ENCODE measurements around the gene YIF1A. TPM values are rescaled to one million over a fixed set of nuclear protein-coding genes. Genes with fewer than 3 reads are reported as not detected.

YIF1A gene
- total and polyA plus RNA-seq, 2 experiments from 2014 or later: 222 to 259 TPM

DNA sequence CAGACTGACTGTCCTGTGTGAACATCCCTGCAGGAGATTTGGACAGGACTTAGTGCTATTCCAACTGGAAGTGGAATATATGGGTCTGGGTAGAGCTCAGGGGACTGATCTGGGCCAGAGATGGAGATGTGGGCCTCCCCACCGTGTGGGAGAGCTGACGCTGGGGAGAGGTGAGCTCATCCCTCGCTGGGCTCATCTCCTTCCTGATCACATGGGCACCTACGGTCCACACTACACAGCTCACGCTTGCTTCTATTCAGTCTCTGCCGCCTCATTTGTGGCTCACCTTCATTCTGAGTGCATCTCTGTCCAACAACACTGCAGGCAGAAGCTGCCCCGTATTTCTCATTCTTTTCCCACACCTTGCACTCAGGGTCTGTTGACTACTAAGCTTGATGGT, 37.1 kb downstream of the YIF1A start:
- peaks cover 23% of the 10 kb centered on the region for H3F3A ChIP-seq (ENCODE audit: insufficient read depth)
- no peaks in the 10 kb centered on the region for H3K9me2 ChIP-seq (ENCODE audit: insufficient read depth)
- no peaks in the 10 kb centered on the region for H3K36me3 ChIP-seq (ENCODE audit: low read depth)
- no peak for DNase-seq
- no peaks in the 10 kb centered on the region for H3K9me3 ChIP-seq (ENCODE audit: low read depth)
- H4K20me1 ChIP-seq (ENCODE audit: insufficient read depth): no peaks in the 10 kb centered on the region
- H3K79me2 ChIP-seq (ENCODE audit: insufficient read depth): no peaks in the 10 kb centered on the region
- in situ Hi-C loops (cut with MboI): no loop called here
- H3K4me1 ChIP-seq (ENCODE audit: insufficient read depth): no peaks in the 10 kb centered on the region
- no peak overlapping the region for H3K4me2 ChIP-seq (ENCODE audit: unreplicated experiment)
- TF ChIP-seq EZH2 (IDR thresholded peaks at IDR 0.05; ENCODE audit: insufficient read depth, poor library complexity, severe bottlenecking): no peak
- no peak for TF ChIP-seq EZH2phosphoT487 (IDR thresholded peaks at IDR 0.05; ENCODE audit: insufficient read depth, low read depth)
- H3K27ac ChIP-seq: no peak overlapping the region
- 72 to 83% methylated on average over 7 of the region's 7 CpGs for WGBS, 2 experiments (ENCODE audit: low coverage in 1 of 2, low lambda C conversion rate in 2 of 2, missing lambda C conversion rate in 2 of 2)
- H2AFZ ChIP-seq: no peak overlapping the region
- no peak overlapping the region for H3K4me3 ChIP-seq
- no peaks in the 10 kb centered on the region for H3K27me3 ChIP-seq (replicated peaks; ENCODE audit: insufficient read depth)
- no peak overlapping the region for H3K9ac ChIP-seq

DNA sequence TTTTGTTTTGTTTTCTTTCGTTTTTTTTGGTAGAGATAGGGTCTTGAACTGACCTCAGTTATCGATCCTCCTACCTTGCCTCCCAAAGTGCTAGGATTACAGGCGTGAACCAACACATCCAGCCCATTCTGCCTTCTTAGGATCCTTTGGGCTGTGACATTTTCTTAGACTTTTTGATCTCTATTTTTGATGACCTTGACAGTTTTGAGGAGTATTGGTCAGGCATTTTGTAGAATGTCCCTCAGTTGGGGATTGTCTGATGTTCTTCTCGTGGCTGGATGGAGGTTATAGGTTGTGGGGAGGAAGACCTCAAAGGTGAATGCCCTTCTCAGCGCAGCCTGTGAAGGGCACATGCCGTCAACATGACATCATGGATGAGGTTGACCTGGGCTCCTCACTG, 40.0 kb downstream of the YIF1A start:
- Histone ChIP-seq H4K20me1 (ENCODE audit: insufficient read depth) (no peaks in the 10 kb centered on the region), H3K4me3 (no peak overlapping the region), H3K36me3 (ENCODE audit: low read depth) (no peaks in the 10 kb centered on the region), H3K9me3 (ENCODE audit: low read depth) (no peaks in the 10 kb centered on the region), H3K9ac (no peak overlapping the region), H3K27ac (no peak overlapping the region), H3K79me2 (ENCODE audit: insufficient read depth) (no peaks in the 10 kb centered on the region), H2AFZ (no peak overlapping the region), H3K9me2 (ENCODE audit: insufficient read depth) (no peaks in the 10 kb centered on the region), H3K4me1 (ENCODE audit: insufficient read depth) (no peaks in the 10 kb centered on the region), H3K4me2 (ENCODE audit: unreplicated experiment) (no peak overlapping the region), H3F3A (ENCODE audit: insufficient read depth) (0 out of 2 replicates have a peak, but pooled peaks cover 7% of the 10 kb centered on the region), H3K27me3 (replicated peaks; ENCODE audit: insufficient read depth) (no peaks in the 10 kb centered on the region)
- TF ChIP-seq EZH2phosphoT487 (IDR thresholded peaks at IDR 0.05; ENCODE audit: insufficient read depth, low read depth) (no peak), EZH2 (IDR thresholded peaks at IDR 0.05; ENCODE audit: insufficient read depth, poor library complexity, severe bottlenecking) (no peak)
- 88% methylated on average over 6 of the region's 6 CpGs for WGBS, 2 experiments (ENCODE audit: low coverage in 1 of 2, low lambda C conversion rate in 2 of 2, missing lambda C conversion rate in 2 of 2)
- no peak for DNase-seq
- in situ Hi-C loops (cut with MboI): no loop called here

DNA sequence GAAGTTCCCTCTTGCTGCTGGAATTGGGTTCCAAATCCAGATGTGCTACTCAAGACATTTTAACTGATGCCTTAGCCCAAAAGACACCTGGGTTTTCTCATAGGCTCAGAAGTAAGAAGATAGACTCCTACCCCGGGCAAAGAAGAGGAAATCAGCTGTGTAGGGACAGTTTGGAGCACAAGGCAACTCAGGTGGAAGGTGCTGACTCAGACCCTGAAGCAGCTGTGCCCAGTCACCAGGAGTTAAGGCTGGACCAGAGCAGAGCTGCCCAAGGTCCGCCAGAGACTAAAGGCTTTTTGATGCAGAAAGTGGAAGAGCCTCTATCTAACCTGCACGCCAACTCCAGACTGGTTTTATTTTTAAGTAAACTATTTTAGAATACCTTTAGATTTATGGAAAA, 41.1 kb downstream of the YIF1A start:
- Histone ChIP-seq H3K36me3 (ENCODE audit: low read depth) (no peaks in the 10 kb centered on the region), H3K27ac (no peak overlapping the region), H3K4me3 (no peak overlapping the region), H3K4me1 (ENCODE audit: insufficient read depth) (no peaks in the 10 kb centered on the region), H3F3A (ENCODE audit: insufficient read depth) (no peaks in the 10 kb centered on the region), H4K20me1 (ENCODE audit: insufficient read depth) (no peaks in the 10 kb centered on the region), H3K27me3 (replicated peaks; ENCODE audit: insufficient read depth) (no peaks in the 10 kb centered on the region), H3K4me2 (ENCODE audit: unreplicated experiment) (no peak overlapping the region), H3K79me2 (ENCODE audit: insufficient read depth) (no peaks in the 10 kb centered on the region), H3K9me2 (ENCODE audit: insufficient read depth) (no peaks in the 10 kb centered on the region), H3K9me3 (ENCODE audit: low read depth) (no peaks in the 10 kb centered on the region), H3K9ac (no peak overlapping the region), H2AFZ (no peak overlapping the region)
- no peak for DNase-seq
- WGBS, 2 experiments (ENCODE audit: low coverage in 1 of 2, low lambda C conversion rate in 2 of 2, missing lambda C conversion rate in 2 of 2): 95 to 99% methylated on average over 3 of the region's 3 CpGs
- no peak for TF ChIP-seq EZH2phosphoT487 (IDR thresholded peaks at IDR 0.05; ENCODE audit: insufficient read depth, low read depth)
- TF ChIP-seq EZH2 (IDR thresholded peaks at IDR 0.05; ENCODE audit: insufficient read depth, poor library complexity, severe bottlenecking): no peak
- in situ Hi-C loops (cut with MboI): no loop called here

DNA sequence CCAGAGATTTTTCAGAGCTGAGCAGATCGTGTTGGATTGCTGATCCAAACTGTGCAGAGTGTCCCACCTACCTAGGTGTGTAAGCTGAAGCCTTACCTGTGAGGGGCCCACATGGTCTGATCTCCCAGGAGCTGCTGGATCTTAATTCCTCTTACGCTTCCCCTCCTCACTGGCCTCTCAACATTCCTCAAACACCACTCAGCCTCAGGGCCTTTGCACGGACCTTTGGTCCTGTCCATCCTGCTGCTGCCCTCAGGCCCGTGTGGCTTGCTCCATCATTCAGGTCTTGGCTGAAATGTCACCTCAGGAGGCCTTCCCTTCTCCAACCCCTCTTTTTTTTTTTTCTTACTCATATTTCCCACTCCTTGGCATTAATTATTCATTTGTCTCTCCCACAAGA, 41.6 kb downstream of the YIF1A start:
- in situ Hi-C loops (cut with MboI): no loop called here
- H4K20me1 ChIP-seq (ENCODE audit: insufficient read depth): no peaks in the 10 kb centered on the region
- no peaks in the 10 kb centered on the region for H3K4me1 ChIP-seq (ENCODE audit: insufficient read depth)
- no peak overlapping the region for H3K4me3 ChIP-seq
- H3F3A ChIP-seq (ENCODE audit: insufficient read depth): no peaks in the 10 kb centered on the region
- no peaks in the 10 kb centered on the region for H3K36me3 ChIP-seq (ENCODE audit: low read depth)
- H3K9me2 ChIP-seq (ENCODE audit: insufficient read depth): no peaks in the 10 kb centered on the region
- no peaks in the 10 kb centered on the region for H3K9me3 ChIP-seq (ENCODE audit: low read depth)
- H3K4me2 ChIP-seq (ENCODE audit: unreplicated experiment): no peak overlapping the region
- DNase-seq: no peak
- H2AFZ ChIP-seq: no peak overlapping the region
- H3K79me2 ChIP-seq (ENCODE audit: insufficient read depth): no peaks in the 10 kb centered on the region
- TF ChIP-seq EZH2 (IDR thresholded peaks at IDR 0.05; ENCODE audit: insufficient read depth, poor library complexity, severe bottlenecking) (no peak), EZH2phosphoT487 (IDR thresholded peaks at IDR 0.05; ENCODE audit: insufficient read depth, low read depth) (no peak)
- H3K27ac ChIP-seq: no peak overlapping the region
- H3K9ac ChIP-seq: no peak overlapping the region
- WGBS, 2 experiments (ENCODE audit: low coverage in 1 of 2, low lambda C conversion rate in 2 of 2, missing lambda C conversion rate in 2 of 2): 73 to 76% methylated on average over 4 of the region's 4 CpGs
- H3K27me3 ChIP-seq (replicated peaks; ENCODE audit: insufficient read depth): no peaks in the 10 kb centered on the region
